Prostate gland (tissue), 2 donors: ENCODE data around the gene ZDHHC23.

ENCODE experiments used
- POLR2A ChIP-seq: fragments of 450-650 bp; IDR thresholded peaks from one replicate; pipeline ENCODE4 v1.6.1; 2016; ENCODE audit warnings: antibody characterized with exemption, mild to moderate bottlenecking
- POLR2AphosphoS5 ChIP-seq: sonication (generic); formaldehyde crosslinking; IDR thresholded peaks from one replicate; pipeline ENCODE4 v1.6.1; 2017; ENCODE audit warnings: antibody characterized with exemption
- TF ChIP-seq, protein P1 (sequence below), 4 experiments: fragments of 200-600 bp in 2 of 4; fragments of 450-650 bp in 2 of 4; sonication (generic) in 2 of 4; IDR thresholded peaks; 1 replicate in 3 of 4; 2 replicates in 1 of 4; pipeline ENCODE4 v1.5.1; 2016 to 2019; ENCODE audit warnings: antibody characterized with exemption in 4 of 4, mild to moderate bottlenecking in 2 of 4, moderate library complexity in 2 of 4

DNA sequence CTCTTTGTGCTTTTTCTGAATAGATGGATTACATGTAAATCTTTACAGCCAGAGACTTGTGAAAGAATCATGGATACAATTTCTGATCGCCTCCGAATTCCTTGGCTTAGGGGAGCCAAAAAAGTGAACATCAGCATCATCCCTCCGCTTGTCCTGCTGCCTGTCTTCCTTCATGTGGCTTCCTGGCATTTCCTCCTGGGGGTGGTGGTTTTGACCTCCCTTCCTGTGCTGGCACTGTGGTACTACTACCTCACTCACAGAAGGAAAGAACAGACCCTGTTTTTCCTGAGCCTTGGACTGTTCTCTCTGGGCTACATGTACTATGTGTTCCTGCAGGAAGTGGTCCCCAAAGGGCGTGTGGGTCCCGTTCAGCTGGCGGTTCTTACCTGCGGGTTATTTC, 5.9 kb downstream of the ZDHHC23 start:
- TF ChIP-seq, protein P1, sequence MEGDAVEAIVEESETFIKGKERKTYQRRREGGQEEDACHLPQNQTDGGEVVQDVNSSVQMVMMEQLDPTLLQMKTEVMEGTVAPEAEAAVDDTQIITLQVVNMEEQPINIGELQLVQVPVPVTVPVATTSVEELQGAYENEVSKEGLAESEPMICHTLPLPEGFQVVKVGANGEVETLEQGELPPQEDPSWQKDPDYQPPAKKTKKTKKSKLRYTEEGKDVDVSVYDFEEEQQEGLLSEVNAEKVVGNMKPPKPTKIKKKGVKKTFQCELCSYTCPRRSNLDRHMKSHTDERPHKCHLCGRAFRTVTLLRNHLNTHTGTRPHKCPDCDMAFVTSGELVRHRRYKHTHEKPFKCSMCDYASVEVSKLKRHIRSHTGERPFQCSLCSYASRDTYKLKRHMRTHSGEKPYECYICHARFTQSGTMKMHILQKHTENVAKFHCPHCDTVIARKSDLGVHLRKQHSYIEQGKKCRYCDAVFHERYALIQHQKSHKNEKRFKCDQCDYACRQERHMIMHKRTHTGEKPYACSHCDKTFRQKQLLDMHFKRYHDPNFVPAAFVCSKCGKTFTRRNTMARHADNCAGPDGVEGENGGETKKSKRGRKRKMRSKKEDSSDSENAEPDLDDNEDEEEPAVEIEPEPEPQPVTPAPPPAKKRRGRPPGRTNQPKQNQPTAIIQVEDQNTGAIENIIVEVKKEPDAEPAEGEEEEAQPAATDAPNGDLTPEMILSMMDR (IDR thresholded peaks at IDR 0.05), result no peak
- TF ChIP-seq POLR2A (no peak), POLR2AphosphoS5 (no peak)
